NCI-H1436 (cell line): ENCODE measurements around the gene AMN.
"Not testable (repeated sequence)": the region's sequence is repeated elsewhere in the genome, so short reads cannot be mapped to it uniquely, and the experiment has no call there.

Experiments used
- DNase-seq: peaks from one replicate; lab custom pipeline; 2025; lab: John Stamatoyannopoulos, UW

AMN gene

DNA sequence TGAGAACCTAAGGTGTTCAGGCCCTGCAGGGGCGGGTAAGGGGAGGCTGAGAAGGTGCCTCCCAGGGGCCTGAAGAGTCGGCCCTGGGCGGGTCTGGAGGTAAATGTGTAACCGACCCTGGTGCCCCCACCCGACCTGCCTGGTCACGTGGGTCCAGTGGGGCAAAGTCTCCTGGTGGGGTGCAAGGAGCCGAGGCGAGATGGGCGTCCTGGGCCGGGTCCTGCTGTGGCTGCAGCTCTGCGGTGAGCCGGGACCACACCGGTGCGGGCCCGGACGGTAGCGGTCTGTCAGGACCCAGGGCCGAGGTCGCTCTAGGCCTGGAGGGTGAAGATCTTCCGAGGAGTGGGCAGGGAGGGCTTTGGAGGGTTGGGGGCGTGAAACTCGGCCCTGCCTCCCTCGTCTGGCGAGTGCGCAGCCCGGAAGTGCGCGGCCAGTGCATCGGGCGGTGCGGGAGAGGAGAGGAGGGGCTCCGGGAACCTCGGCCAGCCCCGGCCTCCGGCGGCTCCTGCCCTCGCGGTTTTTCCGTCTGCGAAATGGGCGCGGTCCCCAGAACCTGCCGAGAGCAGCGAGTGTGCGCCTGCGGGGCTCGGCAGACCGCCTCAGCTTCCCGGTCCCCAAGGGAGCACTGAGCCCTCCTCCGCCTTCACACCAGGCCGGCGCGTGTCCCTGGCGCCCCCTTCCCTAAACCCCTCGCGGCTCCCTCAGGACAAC lies at the start of gene AMN:
Gene AMN (plus strand): TSS at position 174 of the 711 bp plus-strand sequence. CDS start 26 bp downstream, at position 200.
- DNase-seq = no peak

- DNase-seq = no peak
Measured at GRCh38 chr14:102873131-102873530, 49.3 kb upstream of the AMN start.

GRCh38 chr14:102873546-102874061 lies 48.9 kb upstream of the AMN start:
- DNase-seq = no peak

GRCh38 chr14:102875652-102876051 lies 46.8 kb upstream of the AMN start:
- DNase-seq = no peak

DNA sequence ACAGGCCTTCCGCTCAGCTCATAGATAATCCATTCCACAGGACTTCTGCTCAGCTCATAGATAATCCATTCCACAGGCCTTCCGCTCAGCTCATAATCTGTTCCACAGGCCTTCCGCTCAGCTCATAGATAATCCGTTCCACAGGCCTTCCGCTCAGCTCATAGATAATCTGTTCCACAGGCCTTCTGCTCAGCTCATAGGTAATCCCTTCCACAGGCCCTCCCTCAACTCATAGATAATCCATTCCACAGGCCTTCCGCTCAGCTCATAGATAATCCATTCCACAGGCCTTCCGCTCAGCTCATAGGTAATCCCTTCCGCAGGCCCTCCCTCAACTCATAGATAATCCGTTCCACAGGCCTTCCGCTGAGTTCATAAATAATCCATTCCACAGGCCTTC lies 45.0 kb upstream of the AMN start:
- DNase-seq = not testable (repeated sequence)

GRCh38 chr14:102878174-102878969 lies 44.1 kb upstream of the AMN start:
- no peak for DNase-seq

DNA sequence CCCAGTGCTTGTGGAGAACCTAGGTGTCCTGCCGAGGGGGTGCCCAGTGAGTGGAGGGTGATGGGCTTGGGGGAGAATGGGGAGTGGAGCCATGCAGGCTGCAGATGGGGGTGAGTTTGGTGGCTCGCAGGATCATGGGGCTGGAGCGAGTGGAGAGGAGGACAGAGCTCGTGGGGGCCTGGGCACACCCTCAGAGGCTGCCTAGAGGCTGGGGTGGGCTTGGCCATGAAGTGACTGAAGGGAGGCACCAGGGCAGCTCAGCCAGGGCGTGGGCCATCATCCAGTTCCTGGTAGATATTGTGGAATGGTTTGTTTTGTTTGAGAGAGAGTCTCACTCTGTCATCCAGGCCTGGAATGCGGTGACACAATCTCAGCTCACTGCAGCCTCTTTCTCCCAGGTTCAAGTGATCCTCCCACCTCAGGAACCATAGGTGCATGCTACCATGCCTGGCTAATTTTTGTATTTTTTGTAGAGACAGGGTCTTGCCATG lies 43.4 kb upstream of the AMN start:
- no peak for DNase-seq

DNA sequence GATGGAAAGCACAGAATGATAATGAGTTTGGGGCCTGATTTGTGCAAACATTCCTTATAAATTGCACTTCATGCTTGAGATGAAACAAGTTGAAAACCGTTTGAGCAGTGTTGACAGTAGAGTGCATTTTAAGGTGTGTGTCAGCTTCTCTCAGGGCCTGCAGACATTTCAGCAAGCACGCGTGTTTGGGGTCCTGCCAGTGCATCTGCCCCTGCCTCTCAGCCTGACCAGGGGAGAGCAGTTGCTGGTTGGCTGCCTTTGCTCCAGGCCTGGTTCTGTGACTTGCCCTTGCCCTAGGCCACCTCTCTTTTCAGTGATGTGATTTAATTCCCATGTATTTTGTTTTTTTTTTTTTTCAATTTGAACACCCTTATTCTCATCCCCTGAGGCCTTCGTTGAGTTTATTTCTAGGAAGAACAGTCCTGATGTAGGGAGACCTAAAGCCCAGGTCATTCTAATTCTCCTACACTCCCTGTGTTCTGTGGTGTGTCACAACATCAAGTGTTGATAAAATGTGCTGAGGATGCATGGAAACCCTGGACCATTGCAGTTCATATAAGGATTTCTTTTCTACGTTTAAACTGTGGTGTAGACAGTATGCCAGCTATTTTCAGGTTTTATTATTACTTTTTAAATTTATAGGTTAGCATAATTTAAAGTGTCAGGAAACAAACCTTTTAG lies 40.1 kb upstream of the AMN start:
- DNase-seq = no peak

DNA sequence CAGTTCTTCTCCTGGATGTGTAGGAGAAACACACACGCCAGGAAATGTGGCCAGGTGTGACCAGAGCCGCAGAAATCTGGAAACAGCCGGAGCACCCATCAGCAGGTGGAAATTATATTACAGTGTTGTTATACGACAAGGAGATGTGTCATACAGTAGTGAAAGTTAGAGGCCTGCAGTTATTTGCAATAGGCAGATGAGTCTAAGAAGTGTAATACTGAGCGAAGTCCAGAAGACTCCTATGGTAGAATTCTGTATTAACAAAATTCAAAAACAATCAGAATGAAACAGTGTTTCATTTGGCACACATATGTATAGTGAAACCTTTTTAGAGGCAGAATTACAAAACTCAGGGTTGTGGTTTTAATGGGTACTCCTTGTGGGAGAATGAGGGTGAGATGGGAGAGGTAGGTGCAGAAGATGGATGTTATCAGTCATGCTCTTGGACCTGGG lies 39.3 kb upstream of the AMN start:
- DNase-seq = no peak

DNA sequence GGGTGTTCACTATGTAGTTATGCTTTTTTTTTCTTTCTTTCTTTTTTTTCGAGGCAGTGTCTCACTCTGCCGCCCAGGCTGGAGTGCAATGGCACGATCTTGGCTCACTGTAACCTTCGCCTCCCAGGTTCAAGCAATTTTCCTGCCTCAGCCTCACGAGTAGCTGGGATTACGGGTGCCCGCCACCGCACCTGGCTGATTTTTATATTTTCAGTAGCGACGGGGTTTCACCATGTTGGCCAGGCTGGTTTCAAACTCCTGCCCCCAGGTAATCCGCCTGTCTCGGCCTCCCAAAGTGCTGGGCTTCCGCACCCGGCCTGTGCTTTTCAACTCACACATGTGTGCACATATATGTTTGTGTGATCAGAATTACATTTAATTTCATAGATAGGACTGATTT lies 38.9 kb upstream of the AMN start:
- no peak for DNase-seq

GRCh38 chr14:102885737-102886447 lies 36.6 kb upstream of the AMN start:
- DNase-seq = no peak

- DNase-seq = no peak
Measured at GRCh38 chr14:102888748-102889147, 33.7 kb upstream of the AMN start.

- DNase-seq = no peak
Measured at GRCh38 chr14:102889615-102890014, 32.8 kb upstream of the AMN start.

GRCh38 chr14:102891111-102891510 lies 31.4 kb upstream of the AMN start:
- DNase-seq = no peak

DNA sequence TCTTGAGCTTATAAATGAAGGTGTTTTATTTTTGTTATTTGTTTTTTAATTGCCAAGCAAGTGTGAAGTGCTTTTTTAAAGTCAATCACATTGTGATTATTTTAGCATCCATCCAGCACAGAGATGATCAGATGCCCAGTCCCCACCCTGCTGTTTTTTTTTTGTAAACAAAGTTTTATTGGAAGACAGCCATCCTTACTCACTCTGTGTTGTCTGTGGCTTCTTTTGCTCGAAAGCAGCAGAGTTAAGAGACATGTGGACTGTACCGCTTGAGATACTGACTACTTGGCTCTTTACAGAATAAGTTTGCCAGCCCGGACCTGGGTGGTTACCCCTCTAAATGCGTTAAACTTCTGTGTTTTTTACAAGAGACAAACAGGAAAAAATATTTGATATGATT lies 30.9 kb upstream of the AMN start:
- no peak for DNase-seq

GRCh38 chr14:102892651-102893050 lies 29.8 kb upstream of the AMN start:
- no peak for DNase-seq

- DNase-seq = no peak
Measured at GRCh38 chr14:102893452-102893851, 29.0 kb upstream of the AMN start.

- DNase-seq = not testable (repeated sequence)
Measured at GRCh38 chr14:102896735-102897134, 25.7 kb upstream of the AMN start.

DNA sequence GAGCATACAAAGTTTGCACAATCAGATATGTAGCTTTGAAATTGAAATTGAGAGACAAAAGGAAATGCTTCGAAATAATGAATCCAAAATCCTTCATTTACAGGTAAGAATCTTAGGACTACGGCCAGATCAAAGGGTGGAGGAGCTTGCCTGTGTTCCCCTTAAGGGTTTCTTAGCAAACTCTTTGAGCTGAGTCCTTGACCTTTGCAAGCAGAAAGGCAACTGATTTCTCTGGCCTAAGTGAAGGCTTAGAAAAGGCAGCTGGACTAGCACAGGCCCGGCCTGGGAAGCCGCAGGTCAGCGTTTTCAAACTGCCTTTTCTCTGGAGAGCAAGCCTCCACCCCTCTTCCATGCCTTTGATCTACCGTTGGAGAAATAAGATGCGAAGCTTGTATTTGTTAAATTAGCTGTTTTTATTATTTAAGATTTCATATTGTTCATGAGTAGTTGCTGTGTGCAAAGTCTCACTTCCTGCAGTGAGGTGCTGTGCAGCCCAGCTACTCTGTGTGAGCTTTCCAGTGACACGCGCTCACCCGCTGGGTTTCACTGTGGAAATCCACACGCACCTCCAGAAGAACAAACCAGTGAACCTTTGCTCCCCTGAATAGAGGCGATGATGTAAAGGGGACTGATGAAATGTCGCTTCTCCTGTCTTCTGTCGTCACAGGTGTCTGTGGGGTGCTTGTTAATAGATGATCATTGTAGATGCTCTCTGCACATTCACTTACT lies 25.0 kb upstream of the AMN start:
- DNase-seq = no peak

DNA sequence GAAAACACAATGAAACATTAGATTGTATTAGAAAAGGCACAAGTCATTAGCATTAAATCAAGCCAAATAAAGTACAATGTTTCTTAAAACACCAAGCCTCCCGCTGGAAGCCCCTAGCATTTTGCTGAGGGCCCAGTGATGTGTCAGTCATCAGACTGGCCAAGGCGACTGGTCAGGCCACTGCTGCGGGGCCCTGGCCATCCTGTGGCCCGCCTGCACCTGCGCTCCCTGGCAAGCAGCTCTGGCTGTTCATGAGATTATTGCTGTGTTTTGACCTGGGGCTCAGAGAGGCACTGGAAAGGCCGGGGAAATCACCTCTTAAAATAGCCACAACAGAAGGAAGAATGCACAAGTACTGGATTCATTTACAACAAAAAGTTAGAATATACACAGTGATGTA lies 24.2 kb upstream of the AMN start:
- DNase-seq = no peak
